Fibroblast of lung (primary cell): ENCODE measurements around the gene MICAL1. TPM values are rescaled to one million over a fixed set of nuclear protein-coding genes. Genes with fewer than 3 reads are reported as not detected.
A peak's percentile ranks its signal among the peaks of the same experiment; 100 is the strongest.

Source experiments
- DNase-seq, 2 donors: peaks; one replicate each; pipeline versions ENCODE4 v3.0.0 to v3.0.0-alpha.2; 2010; ENCODE audit warnings: low read depth in 2 of 2
- H2AFZ ChIP-seq: 2 replicates; pipeline ENCODE4 v1.5.1; 2012; ENCODE audit warnings: low read length, control low read depth, inconsistent platforms
- H3K27ac ChIP-seq: 2 replicates; pipeline ENCODE4 v1.5.1; 2011; ENCODE audit warnings: low read length, control low read depth; ENCODE audit not compliant: insufficient read depth
- H3K27me3 ChIP-seq: 2 replicates; pipeline ENCODE4 v1.5.1; 2011; ENCODE audit warnings: mild to moderate bottlenecking, low read length; ENCODE audit not compliant: control insufficient read depth, insufficient read depth
- H3K36me3 ChIP-seq: 2 replicates; pipeline ENCODE4 v1.5.1; 2011; ENCODE audit warnings: low read length; ENCODE audit not compliant: control insufficient read depth, insufficient read depth
- H3K4me1 ChIP-seq: 2 replicates; pipeline ENCODE4 v1.5.1; 2011; ENCODE audit warnings: low read length; ENCODE audit not compliant: control insufficient read depth, insufficient read depth; ENCODE audit errors: extremely low read depth
- H3K4me2 ChIP-seq: 2 replicates; pipeline ENCODE4 v1.5.1; 2011; ENCODE audit warnings: low read length, control low read depth; ENCODE audit not compliant: insufficient read depth; ENCODE audit errors: extremely low read depth
- H3K4me3 ChIP-seq, 4 experiments: fragments of 200-600 bp in 1 of 4; sonication (generic) in 1 of 4; replicated peaks in 1 of 4; 2 replicates each; pipeline ENCODE4 v1.5.1; 2011 to 2016; ENCODE audit warnings: low read length in 4 of 4, low read depth in 3 of 4, mild to moderate bottlenecking in 3 of 4, control low read depth in 2 of 4, inconsistent platforms in 1 of 4, mixed read lengths in 1 of 4; ENCODE audit not compliant: insufficient read depth in 1 of 4; ENCODE audit errors: control extremely low read depth in 1 of 4
- H3K79me2 ChIP-seq: 2 replicates; pipeline ENCODE4 v1.5.1; 2012; ENCODE audit warnings: mild to moderate bottlenecking, low read length, inconsistent platforms; ENCODE audit not compliant: control insufficient read depth, insufficient read depth
- H3K9ac ChIP-seq: 2 replicates; pipeline ENCODE4 v1.5.1; 2011; ENCODE audit warnings: mild to moderate bottlenecking, low read length, control low read depth; ENCODE audit not compliant: insufficient read depth
- H3K9me3 ChIP-seq: 2 replicates; pipeline ENCODE4 v1.5.1; 2012; ENCODE audit warnings: low read depth, low read length; ENCODE audit not compliant: control insufficient read depth, insufficient read depth
- H4K20me1 ChIP-seq: 2 replicates; pipeline ENCODE4 v1.5.1; 2011; ENCODE audit warnings: low read length; ENCODE audit not compliant: control insufficient read depth, insufficient read depth; ENCODE audit errors: extremely low read depth
- EZH2 ChIP-seq: IDR thresholded peaks from 2 replicates; pipeline ENCODE4 v1.5.1; 2012; ENCODE audit warnings: low read length, control low read depth, mild to moderate bottlenecking; ENCODE audit errors: missing control alignments
- polyA plus RNA-seq, 2 donors: library from polyadenylated mRNA; depleted of rRNA in 1 of 2; stranded (reverse) in 1 of 2; unstranded in 1 of 2; fragments of >200 nt; gene quantifications; 2 replicates each; pipeline ENCODE4 v1.2.1, GENCODE V29; 2011 to 2012; ENCODE audit warnings: missing spikeins in 1 of 2
- total RNA-seq: library from RNA; depleted of rRNA; stranded (reverse); fragments of >200 nt; gene quantifications from 2 replicates; pipeline ENCODE4 v1.2.1, GENCODE V29; 2014
- TF ChIP-seq, protein P1 (sequence below), 2 donors: IDR thresholded peaks in 1 of 2; conservative IDR thresholded peaks in 1 of 2; 1 replicate in 1 of 2; 2 replicates in 1 of 2; pipeline ENCODE4 v1.5.1; 2011 to 2012; ENCODE audit warnings: low read length in 2 of 2, control low read depth in 1 of 2, inconsistent platforms in 1 of 2, low read depth in 1 of 2, mild to moderate bottlenecking in 1 of 2

Gene MICAL1
- total and polyA plus RNA-seq, 2 donors (not counting 1 experiment from before 2014, with no cell fraction given), result 37.5 to 53.5 TPM

DNA sequence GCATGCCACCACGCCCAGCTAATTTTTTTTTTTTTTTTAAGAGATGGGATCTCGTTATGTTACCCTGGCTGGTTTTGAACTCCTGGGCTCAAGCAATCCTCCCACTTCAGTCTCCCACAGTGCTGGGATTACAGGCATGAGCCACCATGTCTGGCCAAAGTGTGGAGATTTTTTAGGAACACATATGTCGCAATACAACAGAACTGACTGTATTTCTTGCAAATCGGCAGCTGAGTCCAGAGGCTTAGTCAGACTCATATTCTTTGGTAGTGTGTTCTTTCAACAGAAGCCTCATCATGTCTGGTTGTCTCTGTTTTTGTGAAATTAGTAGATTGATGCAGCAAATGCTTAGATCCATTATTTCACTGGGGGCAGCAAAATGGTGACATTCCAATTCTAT is 49.4 kb downstream of the MICAL1 start:
- H3K27me3 ChIP-seq, result no peaks in the 10 kb centered on the region

DNA sequence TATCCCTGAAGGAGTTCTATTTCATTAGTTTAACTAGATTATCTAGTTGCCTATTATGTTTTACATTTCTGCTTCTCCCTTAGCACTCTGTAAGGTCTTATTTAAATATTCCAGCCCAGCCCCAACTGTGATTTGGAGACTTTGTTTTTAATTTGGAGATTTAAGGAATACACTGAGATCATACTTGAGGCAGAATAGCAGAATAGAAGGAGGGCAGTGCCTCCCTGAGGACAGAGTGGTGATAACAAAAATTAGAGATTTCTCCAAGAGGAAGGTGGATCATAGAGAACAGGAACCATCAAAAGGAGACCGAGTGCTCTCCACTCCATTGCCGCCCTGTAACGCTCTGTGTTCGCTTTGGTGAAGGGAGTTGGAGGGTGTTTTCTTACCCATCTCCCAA is 58.6 kb downstream of the MICAL1 start:
- Histone ChIP-seq H4K20me1 (no peaks in the 10 kb centered on the region), H3K4me1 (no peaks in the 10 kb centered on the region), H3K36me3 (no peaks in the 10 kb centered on the region), H3K79me2 (no peaks in the 10 kb centered on the region), H3K4me2 (no peak overlapping the region), H3K27ac (no peak overlapping the region), H3K9ac (no peak overlapping the region), H3K9me3 (no peaks in the 10 kb centered on the region), H3K4me3 (no peak overlapping the region), H3K27me3 (no peaks in the 10 kb centered on the region), H2AFZ (no peak overlapping the region)
- peak in 1 of 2 donors; percentile 56 for DNase-seq
- TF ChIP-seq, protein P1, sequence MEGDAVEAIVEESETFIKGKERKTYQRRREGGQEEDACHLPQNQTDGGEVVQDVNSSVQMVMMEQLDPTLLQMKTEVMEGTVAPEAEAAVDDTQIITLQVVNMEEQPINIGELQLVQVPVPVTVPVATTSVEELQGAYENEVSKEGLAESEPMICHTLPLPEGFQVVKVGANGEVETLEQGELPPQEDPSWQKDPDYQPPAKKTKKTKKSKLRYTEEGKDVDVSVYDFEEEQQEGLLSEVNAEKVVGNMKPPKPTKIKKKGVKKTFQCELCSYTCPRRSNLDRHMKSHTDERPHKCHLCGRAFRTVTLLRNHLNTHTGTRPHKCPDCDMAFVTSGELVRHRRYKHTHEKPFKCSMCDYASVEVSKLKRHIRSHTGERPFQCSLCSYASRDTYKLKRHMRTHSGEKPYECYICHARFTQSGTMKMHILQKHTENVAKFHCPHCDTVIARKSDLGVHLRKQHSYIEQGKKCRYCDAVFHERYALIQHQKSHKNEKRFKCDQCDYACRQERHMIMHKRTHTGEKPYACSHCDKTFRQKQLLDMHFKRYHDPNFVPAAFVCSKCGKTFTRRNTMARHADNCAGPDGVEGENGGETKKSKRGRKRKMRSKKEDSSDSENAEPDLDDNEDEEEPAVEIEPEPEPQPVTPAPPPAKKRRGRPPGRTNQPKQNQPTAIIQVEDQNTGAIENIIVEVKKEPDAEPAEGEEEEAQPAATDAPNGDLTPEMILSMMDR (conservative IDR thresholded peaks at IDR 0.05 in 1 of 2, IDR thresholded peaks at IDR 0.05 in 1 of 2; ENCODE audit: low read depth in 1 of 2, low read length in 2 of 2), result peak; percentile 50 to 52
- TF ChIP-seq EZH2, result no peak

More for the DNA sequence above, 49.4 kb downstream of the MICAL1 start:
- Histone ChIP-seq H3K4me2 (no peak overlapping the region), H3K27ac (no peak overlapping the region), H3K4me3 (no peak overlapping the region), H4K20me1 (no peaks in the 10 kb centered on the region), H3K4me1 (no peaks in the 10 kb centered on the region), H3K36me3 (no peaks in the 10 kb centered on the region), H2AFZ (no peak overlapping the region), H3K9me3 (no peaks in the 10 kb centered on the region), H3K79me2 (no peaks in the 10 kb centered on the region), H3K9ac (no peak overlapping the region)
- peak; percentile 16 to 83 for DNase-seq
- TF ChIP-seq EZH2, result no peak
- TF ChIP-seq, protein P1 (conservative IDR thresholded peaks at IDR 0.05 in 1 of 2, IDR thresholded peaks at IDR 0.05 in 1 of 2; ENCODE audit: low read depth in 1 of 2, low read length in 2 of 2), result no peak

DNA sequence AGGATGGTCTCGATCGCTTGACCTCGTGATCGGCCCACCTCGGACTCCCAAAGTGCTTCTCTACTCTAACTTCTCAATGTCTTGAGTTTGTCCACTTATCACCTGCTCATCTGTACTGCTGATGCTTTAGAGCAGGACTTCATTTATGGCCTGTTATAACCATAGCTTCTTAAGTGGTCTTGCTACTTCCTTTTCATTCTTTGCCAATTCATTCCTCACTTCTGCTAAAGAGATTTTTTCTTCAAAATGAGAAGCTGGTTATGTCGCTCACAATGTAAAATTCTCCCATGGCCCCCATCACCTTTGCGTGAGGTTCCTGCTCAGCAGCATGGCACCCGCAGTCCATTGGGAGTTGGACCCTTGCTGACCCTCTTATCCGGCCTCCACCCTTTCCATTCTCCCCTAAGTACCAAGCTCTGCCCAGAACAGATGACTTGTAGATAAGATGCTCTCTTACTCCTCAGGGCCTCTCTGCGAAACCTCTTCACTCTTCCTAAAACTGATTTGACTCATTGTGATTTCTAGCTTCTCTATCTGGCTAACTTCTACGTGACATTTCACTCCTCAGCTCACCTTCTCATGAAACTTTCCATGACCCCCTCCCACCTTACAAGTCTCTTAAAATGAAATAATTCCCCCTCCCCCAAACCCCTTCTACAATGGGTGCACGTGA is 59.4 kb downstream of the MICAL1 start:
- no peak for DNase-seq
- Histone ChIP-seq H2AFZ (no peak overlapping the region), H3K4me2 (no peak overlapping the region), H3K9ac (no peak overlapping the region), H3K27me3 (no peaks in the 10 kb centered on the region), H3K79me2 (no peaks in the 10 kb centered on the region), H4K20me1 (no peaks in the 10 kb centered on the region), H3K36me3 (no peaks in the 10 kb centered on the region), H3K4me1 (no peaks in the 10 kb centered on the region), H3K4me3 (no peak overlapping the region), H3K9me3 (no peaks in the 10 kb centered on the region), H3K27ac (no peak overlapping the region)
- TF ChIP-seq, protein P1 (conservative IDR thresholded peaks at IDR 0.05 in 1 of 2, IDR thresholded peaks at IDR 0.05 in 1 of 2; ENCODE audit: low read depth in 1 of 2, low read length in 2 of 2), result no peak
- no peak for TF ChIP-seq EZH2

Other genes starting within 250 kb of the MICAL1 start
- 171 and 232 TPM in 2 replicates for gene CD164, start 73.3 kb downstream of the MICAL1 start, total RNA-seq
- 254 and 280 TPM in 2 replicates for gene CD164, start 73.3 kb downstream of the MICAL1 start, polyA plus RNA-seq
- gene PPIL6, start 15.1 kb downstream of the MICAL1 start, total RNA-seq, result 5.0 and 8.5 TPM in 2 replicates
- gene PPIL6, start 15.1 kb downstream of the MICAL1 start, polyA plus RNA-seq, result 0.78 and 1.1 TPM in 2 replicates
- 7.9 and 8.2 TPM in 2 replicates for gene SMPD2, start 15.0 kb downstream of the MICAL1 start, total RNA-seq
- gene SMPD2, start 15.0 kb downstream of the MICAL1 start, polyA plus RNA-seq, result 5.4 and 5.5 TPM in 2 replicates
- 8.0 and 8.6 TPM in 2 replicates for gene ZBTB24, start 27.4 kb upstream of the MICAL1 start, total RNA-seq
- 4.4 and 5.0 TPM in 2 replicates for gene ZBTB24, start 27.4 kb upstream of the MICAL1 start, polyA plus RNA-seq
- 10.4 and 15.2 TPM in 2 replicates for gene AK9, start 235.4 kb upstream of the MICAL1 start, total RNA-seq
- 3.8 and 4.5 TPM in 2 replicates for gene AK9, start 235.4 kb upstream of the MICAL1 start, polyA plus RNA-seq
- gene FIG4, start 235.5 kb upstream of the MICAL1 start, total RNA-seq, result 26.5 and 38.3 TPM in 2 replicates
- gene FIG4, start 235.5 kb upstream of the MICAL1 start, polyA plus RNA-seq, result 17.5 and 21.1 TPM in 2 replicates